ENCODE results near the gene CALML5. TPM values are rescaled to one million over a fixed set of nuclear protein-coding genes. Genes with fewer than 3 reads are reported as not detected.

CALML5 gene
- not detected for total RNA-seq

GRCh38 chr10:5499493-5500140 lies at the start of gene CALML5:
CALML5 (minus strand) TSS chr10:5499570; CDS start chr10:5499438, 132 bp downstream.
- Mint-ChIP-seq H3K4me1 (peaks cover 2% of the 10 kb centered on the region), H3K9me3 (no peaks in the 10 kb centered on the region), H3K4me3 (no peak within 1 kb of the TSS), H3K27me3 (peaks cover 16% of the 10 kb centered on the region), H3K36me3 (no peaks in the 10 kb centered on the region), H3K27ac (no peak within 1 kb of the TSS)
- DNase-seq: no peak
- POLR2A ChIA-PET: no interaction called here
- ATAC-seq (ENCODE audit: low read depth): no peak

GRCh38 chr10:5547931-5548660 lies 48.7 kb upstream of the CALML5 start:
- peak; percentile 18 for DNase-seq
- Mint-ChIP-seq H3K4me1 (peaks cover 19% of the 10 kb centered on the region), H3K4me3 (no peak overlapping the region), H3K9me3 (peaks cover 2% of the 10 kb centered on the region), H3K36me3 (no peaks in the 10 kb centered on the region), H3K27me3 (peaks cover 3% of the 10 kb centered on the region), H3K27ac (no peak overlapping the region)
- ATAC-seq (ENCODE audit: low read depth): no peak
- POLR2A ChIA-PET: interaction anchor here (1.2 kb wide), 1 partner anchor 101 kb away, joined by 4 read pairs; no protein-coding TSS in a partner anchor

GRCh38 chr10:5547681-5547930 lies 48.2 kb upstream of the CALML5 start:
- Mint-ChIP-seq H3K4me1 (peaks cover 17% of the 10 kb centered on the region), H3K4me3 (no peak overlapping the region), H3K27ac (no peak overlapping the region), H3K9me3 (peaks cover 5% of the 10 kb centered on the region), H3K27me3 (peaks cover 3% of the 10 kb centered on the region), H3K36me3 (no peaks in the 10 kb centered on the region)
- no peak for DNase-seq
- POLR2A ChIA-PET: no interaction called here
- ATAC-seq (ENCODE audit: low read depth): no peak

- Mint-ChIP-seq H3K27me3 (peaks cover 3% of the 10 kb centered on the region), H3K4me1 (peaks cover 13% of the 10 kb centered on the region), H3K4me3 (no peak overlapping the region), H3K27ac (no peak overlapping the region), H3K9me3 (peaks cover 5% of the 10 kb centered on the region), H3K36me3 (no peaks in the 10 kb centered on the region)
- ATAC-seq (ENCODE audit: low read depth): no peak
- POLR2A ChIA-PET: no interaction called here
- DNase-seq: peak; percentile 10
Measured at GRCh38 chr10:5546891-5547680, 47.7 kb upstream of the CALML5 start.

GRCh38 chr10:5545778-5546710 lies 46.7 kb upstream of the CALML5 start:
- H3K27ac Mint-ChIP-seq: peak overlapping the region; percentile 35
- no peak overlapping the region for H3K4me3 Mint-ChIP-seq
- peaks cover 2% of the 10 kb centered on the region for H3K36me3 Mint-ChIP-seq
- peak; percentile 21 for DNase-seq
- H3K27me3 Mint-ChIP-seq: peaks cover 3% of the 10 kb centered on the region
- POLR2A ChIA-PET: no interaction called here
- H3K4me1 Mint-ChIP-seq: peaks cover 5% of the 10 kb centered on the region
- ATAC-seq (ENCODE audit: low read depth): no peak
- peaks cover 7% of the 10 kb centered on the region for H3K9me3 Mint-ChIP-seq

- H3K36me3 Mint-ChIP-seq: peaks cover 2% of the 10 kb centered on the region
- no peak for ATAC-seq (ENCODE audit: low read depth)
- peaks cover 3% of the 10 kb centered on the region for H3K27me3 Mint-ChIP-seq
- H3K4me3 Mint-ChIP-seq: no peak overlapping the region
- H3K4me1 Mint-ChIP-seq: peaks cover 3% of the 10 kb centered on the region
- no peak overlapping the region for H3K27ac Mint-ChIP-seq
- POLR2A ChIA-PET: no interaction called here
- H3K9me3 Mint-ChIP-seq: peaks cover 11% of the 10 kb centered on the region
- no peak for DNase-seq
Measured at GRCh38 chr10:5545426-5545777, 46.0 kb upstream of the CALML5 start.

GRCh38 chr10:5545011-5545410 lies 45.6 kb upstream of the CALML5 start:
- peak; percentile 18 for DNase-seq
- no peak overlapping the region for H3K27ac Mint-ChIP-seq
- H3K9me3 Mint-ChIP-seq: peaks cover 12% of the 10 kb centered on the region
- H3K4me1 Mint-ChIP-seq: peaks cover 2% of the 10 kb centered on the region
- H3K36me3 Mint-ChIP-seq: peaks cover 2% of the 10 kb centered on the region
- peaks cover 3% of the 10 kb centered on the region for H3K27me3 Mint-ChIP-seq
- H3K4me3 Mint-ChIP-seq: no peak overlapping the region
- no peak for ATAC-seq (ENCODE audit: low read depth)
- POLR2A ChIA-PET: no interaction called here

GRCh38 chr10:5544216-5544805 lies 44.9 kb upstream of the CALML5 start:
- no peak for ATAC-seq (ENCODE audit: low read depth)
- Mint-ChIP-seq H3K27ac (no peak overlapping the region), H3K4me1 (no peaks in the 10 kb centered on the region), H3K9me3 (peaks cover 13% of the 10 kb centered on the region), H3K27me3 (peaks cover 4% of the 10 kb centered on the region), H3K4me3 (no peak overlapping the region), H3K36me3 (peaks cover 2% of the 10 kb centered on the region)
- POLR2A ChIA-PET: no interaction called here
- peak; percentile 1 for DNase-seq

GRCh38 chr10:5543623-5544022 lies 44.3 kb upstream of the CALML5 start:
- POLR2A ChIA-PET: no interaction called here
- H3K36me3 Mint-ChIP-seq: peaks cover 2% of the 10 kb centered on the region
- peaks cover 6% of the 10 kb centered on the region for H3K27me3 Mint-ChIP-seq
- no peak for DNase-seq
- no peak for ATAC-seq (ENCODE audit: low read depth)
- H3K9me3 Mint-ChIP-seq: peaks cover 13% of the 10 kb centered on the region
- H3K4me1 Mint-ChIP-seq: no peaks in the 10 kb centered on the region
- no peak overlapping the region for H3K4me3 Mint-ChIP-seq
- H3K27ac Mint-ChIP-seq: no peak overlapping the region

GRCh38 chr10:5542100-5542499 lies 42.7 kb upstream of the CALML5 start:
- no peak for DNase-seq
- peaks cover 8% of the 10 kb centered on the region for H3K27me3 Mint-ChIP-seq
- POLR2A ChIA-PET: no interaction called here
- H3K9me3 Mint-ChIP-seq: peaks cover 13% of the 10 kb centered on the region
- no peak for ATAC-seq (ENCODE audit: low read depth)
- no peaks in the 10 kb centered on the region for H3K4me1 Mint-ChIP-seq
- H3K27ac Mint-ChIP-seq: no peak overlapping the region
- no peak overlapping the region for H3K4me3 Mint-ChIP-seq
- peaks cover 2% of the 10 kb centered on the region for H3K36me3 Mint-ChIP-seq

GRCh38 chr10:5540891-5541290 lies 41.5 kb upstream of the CALML5 start:
- ATAC-seq (ENCODE audit: low read depth) (no peak), DNase-seq (no peak)
- H3K9me3 Mint-ChIP-seq: peaks cover 13% of the 10 kb centered on the region
- H3K36me3 Mint-ChIP-seq: peaks cover 2% of the 10 kb centered on the region
- no peak overlapping the region for H3K27ac Mint-ChIP-seq
- H3K4me1 Mint-ChIP-seq: no peaks in the 10 kb centered on the region
- peaks cover 8% of the 10 kb centered on the region for H3K27me3 Mint-ChIP-seq
- POLR2A ChIA-PET: no interaction called here
- H3K4me3 Mint-ChIP-seq: no peak overlapping the region

- no peak for DNase-seq
- Mint-ChIP-seq H3K36me3 (peaks cover 2% of the 10 kb centered on the region), H3K27me3 (peaks cover 8% of the 10 kb centered on the region), H3K27ac (no peak overlapping the region), H3K4me1 (no peaks in the 10 kb centered on the region), H3K4me3 (no peak overlapping the region), H3K9me3 (peaks cover 13% of the 10 kb centered on the region)
- POLR2A ChIA-PET: no interaction called here
- no peak for ATAC-seq (ENCODE audit: low read depth)
Measured at GRCh38 chr10:5540080-5540479, 40.7 kb upstream of the CALML5 start.
